ENCODE data around the gene ST6GAL1.

The ST6GAL1 gene

DNA sequence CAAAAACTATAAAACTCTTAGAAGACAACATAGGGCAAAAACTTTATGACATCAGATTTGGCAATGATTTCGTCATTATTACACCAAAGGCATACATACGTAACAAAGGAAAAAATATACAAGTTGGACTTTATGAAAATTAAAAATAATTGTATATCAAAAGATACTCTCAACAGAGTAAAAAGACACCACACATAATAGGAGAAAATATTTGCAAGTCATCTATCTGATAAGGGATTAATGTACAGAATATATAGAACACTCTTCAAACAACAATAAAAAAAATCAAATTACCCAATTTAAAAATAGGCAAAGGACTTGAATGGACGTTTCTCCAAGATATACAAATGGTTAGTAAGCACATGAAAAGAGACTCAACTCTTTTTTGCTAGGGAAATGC is 131.4 kb downstream of the ST6GAL1 start:
- Histone ChIP-seq H3K27me3 (ENCODE audit: insufficient read depth, insufficient read length) (no peaks in the 10 kb centered on the region), H3K9ac (ENCODE audit: insufficient read length, low read depth) (no peak overlapping the region), H3K4me3 (ENCODE audit: insufficient read length, low read depth) (no peak overlapping the region), H3K4me1 (ENCODE audit: insufficient read depth, insufficient read length) (peaks cover 7% of the 10 kb centered on the region), H3K9me3 (ENCODE audit: insufficient read depth, low read length) (peaks cover 25% of the 10 kb centered on the region), H3K36me3 (ENCODE audit: insufficient read depth, insufficient read length, low read length) (peaks cover 27% of the 10 kb centered on the region)
- no peak for TF ChIP-seq ZNF274 (IDR thresholded peaks at IDR 0.05; ENCODE audit: low read depth, low read length)
- no peak for TF ChIP-seq SUZ12 (IDR thresholded peaks at IDR 0.05; ENCODE audit: extremely low read depth, insufficient read depth, insufficient read length)
- no peak for TF ChIP-seq YY1 (IDR thresholded peaks at IDR 0.05; ENCODE audit: insufficient read depth, insufficient read length)
- DNase-seq (ENCODE audit: low read depth, low spot score) = no peak

DNA sequence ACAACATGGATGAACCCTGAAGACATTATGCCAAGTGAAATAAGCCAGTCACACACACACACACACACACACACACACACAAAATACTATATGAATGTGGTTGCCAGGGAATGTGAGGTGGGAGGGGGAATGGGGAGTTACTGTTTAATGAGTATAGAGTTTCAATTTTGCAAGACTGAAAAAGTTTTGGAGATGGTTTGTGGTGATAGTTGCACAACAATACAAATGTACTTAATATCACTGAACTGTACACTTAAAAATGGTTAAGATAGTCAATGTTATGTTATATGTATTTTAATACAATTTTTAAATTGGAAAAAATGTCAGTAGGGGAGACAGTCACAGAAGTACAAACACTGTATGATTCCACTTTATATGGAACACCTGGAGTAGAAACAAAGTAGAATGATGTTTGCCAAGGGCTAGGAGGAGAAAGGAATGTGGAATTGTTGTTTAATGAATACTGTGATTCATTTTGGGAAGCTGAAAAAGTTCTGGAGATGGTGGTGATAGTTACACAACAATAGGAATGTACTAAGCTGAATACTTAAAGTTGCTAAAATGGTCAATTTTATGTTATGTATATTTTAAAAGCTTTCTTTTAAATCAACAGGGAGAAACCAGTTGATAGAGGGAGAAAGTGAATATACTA is 132.3 kb downstream of the ST6GAL1 start:
- no peaks in the 10 kb centered on the region for H3K27me3 ChIP-seq (ENCODE audit: insufficient read depth, insufficient read length)
- H3K4me1 ChIP-seq (ENCODE audit: insufficient read depth, insufficient read length) = peaks cover 7% of the 10 kb centered on the region
- peaks cover 22% of the 10 kb centered on the region for H3K36me3 ChIP-seq (ENCODE audit: insufficient read depth, insufficient read length, low read length)
- no peak overlapping the region for H3K4me3 ChIP-seq (ENCODE audit: insufficient read length, low read depth)
- no peak overlapping the region for H3K9ac ChIP-seq (ENCODE audit: insufficient read length, low read depth)
- TF ChIP-seq SUZ12 (IDR thresholded peaks at IDR 0.05; ENCODE audit: extremely low read depth, insufficient read depth, insufficient read length) (no peak), ZNF274 (IDR thresholded peaks at IDR 0.05; ENCODE audit: low read depth, low read length) (no peak), YY1 (IDR thresholded peaks at IDR 0.05; ENCODE audit: insufficient read depth, insufficient read length) (no peak)
- no peak for DNase-seq (ENCODE audit: low read depth, low spot score)
- H3K9me3 ChIP-seq (ENCODE audit: insufficient read depth, low read length) = peaks cover 17% of the 10 kb centered on the region

DNA sequence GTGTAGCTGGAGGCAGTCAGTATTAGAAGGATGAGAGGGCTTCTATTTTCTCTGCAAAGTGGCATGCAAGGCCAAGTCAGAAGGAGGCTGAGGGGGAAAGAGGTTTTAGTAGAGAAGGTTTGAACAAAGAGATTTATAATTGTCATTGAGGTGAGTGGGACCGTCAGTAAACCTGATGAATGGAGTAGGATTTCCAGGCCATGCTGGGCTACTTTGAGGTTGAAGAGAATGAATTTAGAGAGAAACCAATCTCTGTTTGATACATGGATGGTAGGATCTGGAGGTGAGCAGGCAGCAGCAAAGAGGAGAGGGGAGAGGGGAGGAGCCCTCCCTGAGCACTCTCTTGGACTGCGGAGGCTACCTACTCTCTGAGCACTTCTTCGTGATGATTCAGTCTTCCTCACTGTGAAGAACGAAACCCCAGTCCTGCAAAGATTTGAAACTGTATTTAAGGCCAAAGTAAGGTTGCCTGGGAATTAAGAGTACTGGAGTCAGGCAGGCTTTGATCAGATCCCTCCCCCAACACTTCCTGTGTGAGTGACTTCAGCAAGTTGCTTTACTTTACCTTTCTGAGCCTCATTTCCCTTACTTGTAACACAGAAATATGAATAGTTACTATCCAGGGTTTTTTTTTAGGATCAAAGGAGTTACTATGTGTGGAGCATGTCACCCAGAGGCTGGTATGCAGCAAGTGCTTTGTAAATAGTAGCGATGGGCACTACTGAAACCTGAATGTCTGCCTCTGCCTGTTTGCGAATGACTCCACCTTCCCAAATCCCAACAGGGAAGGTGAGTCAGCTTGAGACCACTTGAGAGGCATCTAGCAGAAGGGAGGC is 133.2 kb downstream of the ST6GAL1 start:
- Histone ChIP-seq H3K27me3 (ENCODE audit: insufficient read depth, insufficient read length) (no peaks in the 10 kb centered on the region), H3K9ac (ENCODE audit: insufficient read length, low read depth) (no peak overlapping the region), H3K4me3 (ENCODE audit: insufficient read length, low read depth) (no peak overlapping the region), H3K36me3 (ENCODE audit: insufficient read depth, insufficient read length, low read length) (peaks cover 16% of the 10 kb centered on the region), H3K9me3 (ENCODE audit: insufficient read depth, low read length) (peaks cover 8% of the 10 kb centered on the region), H3K4me1 (ENCODE audit: insufficient read depth, insufficient read length) (peaks cover 7% of the 10 kb centered on the region)
- no peak for DNase-seq (ENCODE audit: low read depth, low spot score)
- TF ChIP-seq SUZ12 (IDR thresholded peaks at IDR 0.05; ENCODE audit: extremely low read depth, insufficient read depth, insufficient read length) (no peak), ZNF274 (IDR thresholded peaks at IDR 0.05; ENCODE audit: low read depth, low read length) (no peak), YY1 (IDR thresholded peaks at IDR 0.05; ENCODE audit: insufficient read depth, insufficient read length) (no peak)

DNA sequence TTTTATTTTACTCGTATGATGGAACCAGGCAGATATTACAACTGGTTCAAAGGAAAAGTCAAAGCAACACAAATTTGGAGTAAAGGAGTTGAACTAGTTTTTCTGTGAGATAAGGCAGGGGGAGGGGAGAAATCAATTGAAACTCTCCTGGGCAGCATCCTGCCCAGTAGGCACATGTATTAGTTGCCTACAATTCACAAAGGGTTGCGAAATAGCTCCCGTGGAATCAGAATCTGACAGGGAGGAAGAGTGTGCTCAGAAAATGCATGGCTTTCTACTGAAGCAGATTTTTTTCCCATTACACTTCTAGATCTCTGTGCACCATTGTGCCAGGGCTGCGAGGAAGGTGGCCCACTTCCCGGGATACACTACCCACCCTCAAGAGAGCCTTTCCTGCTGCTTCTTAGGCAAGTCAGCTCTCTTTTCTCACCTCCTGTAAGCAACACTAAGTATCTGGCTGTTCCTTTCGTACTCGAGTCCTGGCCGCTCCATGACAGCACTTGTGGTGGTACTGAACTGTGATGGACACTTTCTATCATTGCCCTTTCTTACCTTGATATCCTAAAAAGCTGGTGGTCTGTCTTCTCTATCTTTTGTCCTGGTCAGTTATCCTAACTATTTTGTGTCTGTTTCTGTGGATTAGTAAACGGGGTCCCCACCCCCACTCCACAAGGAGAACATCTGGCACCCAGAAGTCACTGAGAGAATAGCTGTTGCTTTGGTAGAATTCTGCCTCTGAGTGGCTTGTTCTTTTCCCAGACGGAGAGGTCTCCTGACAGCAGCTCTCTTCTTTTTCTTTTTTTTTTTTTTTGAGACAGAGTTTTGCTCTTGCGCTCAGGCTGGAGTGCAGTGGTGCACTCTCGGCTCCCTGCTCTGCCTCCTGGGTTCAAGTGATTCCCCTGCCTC is 134.1 kb downstream of the ST6GAL1 start:
- peaks cover 7% of the 10 kb centered on the region for H3K4me1 ChIP-seq (ENCODE audit: insufficient read depth, insufficient read length)
- DNase-seq (ENCODE audit: low read depth, low spot score) = no peak
- H3K27me3 ChIP-seq (ENCODE audit: insufficient read depth, insufficient read length) = no peaks in the 10 kb centered on the region
- TF ChIP-seq ZNF274 (IDR thresholded peaks at IDR 0.05; ENCODE audit: low read depth, low read length) (no peak), SUZ12 (IDR thresholded peaks at IDR 0.05; ENCODE audit: extremely low read depth, insufficient read depth, insufficient read length) (no peak), YY1 (IDR thresholded peaks at IDR 0.05; ENCODE audit: insufficient read depth, insufficient read length) (no peak)
- H3K9me3 ChIP-seq (ENCODE audit: insufficient read depth, low read length) = no peaks in the 10 kb centered on the region
- H3K4me3 ChIP-seq (ENCODE audit: insufficient read length, low read depth) = no peak overlapping the region
- peaks cover 8% of the 10 kb centered on the region for H3K36me3 ChIP-seq (ENCODE audit: insufficient read depth, insufficient read length, low read length)
- no peak overlapping the region for H3K9ac ChIP-seq (ENCODE audit: insufficient read length, low read depth)

DNA sequence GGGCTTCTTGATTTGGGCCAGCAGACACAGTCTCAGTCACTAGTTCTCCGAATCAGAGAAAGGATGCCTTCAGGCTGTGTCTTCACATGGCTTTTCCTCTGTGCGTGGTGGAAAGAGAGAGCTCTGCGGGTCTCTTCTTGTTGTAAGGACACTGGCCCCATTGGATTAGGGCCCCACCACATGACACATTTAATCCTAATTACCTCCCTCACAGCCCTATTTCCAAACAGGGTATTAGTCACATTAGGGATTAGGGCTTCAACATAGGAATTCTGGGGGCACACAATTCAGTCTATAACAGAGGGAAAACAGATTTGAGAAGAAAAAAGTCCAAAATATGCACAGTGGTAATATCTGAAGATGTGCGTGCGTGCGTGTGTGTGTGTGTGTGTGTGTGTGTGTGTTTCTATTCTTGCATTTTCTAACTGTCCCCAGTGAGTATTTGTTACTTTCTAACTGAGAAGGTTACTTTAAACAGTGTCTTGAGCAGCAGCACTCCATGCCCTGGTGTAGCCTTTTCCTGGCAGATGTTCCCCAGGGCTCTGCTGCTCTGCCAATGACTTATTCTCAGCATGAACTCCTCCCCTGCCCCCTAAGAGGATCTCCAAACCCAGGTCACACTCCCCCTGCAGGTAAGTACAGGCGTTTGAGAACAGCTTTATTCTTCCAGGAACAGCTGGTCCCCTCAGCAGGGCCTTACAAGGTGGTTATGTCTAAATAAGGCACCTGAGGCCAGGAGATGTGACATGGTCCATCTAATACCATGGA is 136.1 kb downstream of the ST6GAL1 start:
- Histone ChIP-seq H3K4me3 (ENCODE audit: insufficient read length, low read depth) (no peak overlapping the region), H3K36me3 (ENCODE audit: insufficient read depth, insufficient read length, low read length) (peaks cover 8% of the 10 kb centered on the region), H3K4me1 (ENCODE audit: insufficient read depth, insufficient read length) (peaks cover 7% of the 10 kb centered on the region), H3K9ac (ENCODE audit: insufficient read length, low read depth) (no peak overlapping the region), H3K9me3 (ENCODE audit: insufficient read depth, low read length) (no peaks in the 10 kb centered on the region), H3K27me3 (ENCODE audit: insufficient read depth, insufficient read length) (no peaks in the 10 kb centered on the region)
- peak; percentile 76 for DNase-seq (ENCODE audit: low read depth, low spot score)
- TF ChIP-seq SUZ12 (IDR thresholded peaks at IDR 0.05; ENCODE audit: extremely low read depth, insufficient read depth, insufficient read length) = no peak
- TF ChIP-seq ZNF274 (IDR thresholded peaks at IDR 0.05; ENCODE audit: low read depth, low read length) = no peak
- no peak for TF ChIP-seq YY1 (IDR thresholded peaks at IDR 0.05; ENCODE audit: insufficient read depth, insufficient read length)

DNA sequence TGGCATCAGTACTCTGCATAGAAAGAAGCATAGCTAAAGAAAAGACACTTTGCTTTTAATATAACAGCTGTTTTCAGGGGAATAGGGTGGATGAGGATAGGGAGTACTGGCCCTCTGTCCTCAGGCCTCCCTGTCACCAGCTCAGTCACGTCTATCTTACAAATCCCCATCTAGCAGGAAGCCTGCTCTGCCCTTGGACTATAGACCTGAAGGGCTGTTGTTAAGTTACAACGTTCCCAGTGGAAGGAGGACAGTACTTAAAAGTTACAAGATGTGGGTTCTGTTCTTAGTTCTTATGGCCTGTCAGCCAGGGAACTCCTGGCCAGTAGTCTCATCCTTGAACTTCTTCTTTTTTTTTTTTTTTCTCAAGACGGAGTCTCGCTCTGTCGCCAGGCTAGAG is 138.5 kb downstream of the ST6GAL1 start:
- TF ChIP-seq SUZ12 (IDR thresholded peaks at IDR 0.05; ENCODE audit: extremely low read depth, insufficient read depth, insufficient read length) = no peak
- no peak for TF ChIP-seq ZNF274 (IDR thresholded peaks at IDR 0.05; ENCODE audit: low read depth, low read length)
- TF ChIP-seq YY1 (IDR thresholded peaks at IDR 0.05; ENCODE audit: insufficient read depth, insufficient read length) = no peak

More for the DNA sequence above, 138.5 kb downstream of the ST6GAL1 start:
- H3K27me3 ChIP-seq (ENCODE audit: insufficient read depth, insufficient read length) = no peaks in the 10 kb centered on the region
- peaks cover 11% of the 10 kb centered on the region for H3K4me1 ChIP-seq (ENCODE audit: insufficient read depth, insufficient read length)
- H3K36me3 ChIP-seq (ENCODE audit: insufficient read depth, insufficient read length, low read length) = peaks cover 14% of the 10 kb centered on the region
- H3K9me3 ChIP-seq (ENCODE audit: insufficient read depth, low read length) = no peaks in the 10 kb centered on the region
- H3K4me3 ChIP-seq (ENCODE audit: insufficient read length, low read depth) = no peak overlapping the region
- no peak for DNase-seq (ENCODE audit: low read depth, low spot score)
- no peak overlapping the region for H3K9ac ChIP-seq (ENCODE audit: insufficient read length, low read depth)
